ENCODE data around the gene ARHGEF2.
"Not testable (repeated sequence)": the region's sequence is repeated elsewhere in the genome, so short reads cannot be mapped to it uniquely, and the experiment has no call there.

Gene ARHGEF2

GRCh38 chr1:155996166-155996565 is 17.8 kb upstream of the ARHGEF2 start:
- no peak overlapping the region for H3K4me3 ChIP-seq (ENCODE audit: insufficient read depth, low read depth, low read length, poor library complexity, severe bottlenecking)
- no peak for DNase-seq
- no peaks in the 10 kb centered on the region for H3K36me3 ChIP-seq (ENCODE audit: control insufficient read depth, insufficient read depth, low read length)
- no peak overlapping the region for H3K27ac ChIP-seq (ENCODE audit: insufficient read depth, low read length, poor library complexity, severe bottlenecking)
- H3K9me3 ChIP-seq (ENCODE audit: control insufficient read depth, low read length): no peaks in the 10 kb centered on the region
- H3K27me3 ChIP-seq (replicated peaks; ENCODE audit: control insufficient read depth, insufficient read depth, low read length, poor library complexity, severe bottlenecking): no peaks in the 10 kb centered on the region
- no peaks in the 10 kb centered on the region for H3K4me1 ChIP-seq (ENCODE audit: control insufficient read depth, insufficient read depth, low read length, poor library complexity, severe bottlenecking)

GRCh38 chr1:155993595-155993994 is 15.2 kb upstream of the ARHGEF2 start:
- H3K4me3 ChIP-seq (ENCODE audit: insufficient read depth, low read depth, low read length, poor library complexity, severe bottlenecking): no peak overlapping the region
- no peaks in the 10 kb centered on the region for H3K27me3 ChIP-seq (replicated peaks; ENCODE audit: control insufficient read depth, insufficient read depth, low read length, poor library complexity, severe bottlenecking)
- peaks cover 9% of the 10 kb centered on the region for H3K4me1 ChIP-seq (ENCODE audit: control insufficient read depth, insufficient read depth, low read length, poor library complexity, severe bottlenecking)
- H3K9me3 ChIP-seq (ENCODE audit: control insufficient read depth, low read length): no peaks in the 10 kb centered on the region
- no peak overlapping the region for H3K27ac ChIP-seq (ENCODE audit: insufficient read depth, low read length, poor library complexity, severe bottlenecking)
- no peaks in the 10 kb centered on the region for H3K36me3 ChIP-seq (ENCODE audit: control insufficient read depth, insufficient read depth, low read length)
- DNase-seq: no peak

GRCh38 chr1:155990005-155990739 is 11.8 kb upstream of the ARHGEF2 start:
- Histone ChIP-seq H3K36me3 (ENCODE audit: control insufficient read depth, insufficient read depth, low read length) (no peaks in the 10 kb centered on the region), H3K27me3 (replicated peaks; ENCODE audit: control insufficient read depth, insufficient read depth, low read length, poor library complexity, severe bottlenecking) (no peaks in the 10 kb centered on the region), H3K4me3 (ENCODE audit: insufficient read depth, low read depth, low read length, poor library complexity, severe bottlenecking) (no peak overlapping the region), H3K9me3 (ENCODE audit: control insufficient read depth, low read length) (no peaks in the 10 kb centered on the region), H3K4me1 (ENCODE audit: control insufficient read depth, insufficient read depth, low read length, poor library complexity, severe bottlenecking) (peaks cover 9% of the 10 kb centered on the region), H3K27ac (ENCODE audit: insufficient read depth, low read length, poor library complexity, severe bottlenecking) (no peak overlapping the region)
- no peak for DNase-seq

- H3K4me1 ChIP-seq (ENCODE audit: control insufficient read depth, insufficient read depth, low read length, poor library complexity, severe bottlenecking): peaks cover 9% of the 10 kb centered on the region
- DNase-seq: peak; percentile 61 to 68 (median 62)
- H3K4me3 ChIP-seq (ENCODE audit: insufficient read depth, low read depth, low read length, poor library complexity, severe bottlenecking): no peak overlapping the region
- H3K9me3 ChIP-seq (ENCODE audit: control insufficient read depth, low read length): no peaks in the 10 kb centered on the region
- H3K27me3 ChIP-seq (replicated peaks; ENCODE audit: control insufficient read depth, insufficient read depth, low read length, poor library complexity, severe bottlenecking): no peaks in the 10 kb centered on the region
- H3K27ac ChIP-seq (ENCODE audit: insufficient read depth, low read length, poor library complexity, severe bottlenecking): no peak overlapping the region
- H3K36me3 ChIP-seq (ENCODE audit: control insufficient read depth, insufficient read depth, low read length): no peaks in the 10 kb centered on the region
These were observed 11.1 kb upstream of the ARHGEF2 start for GRCh38 chr1:155989242-155990004.

- not testable (repeated sequence) for H3K9me3 ChIP-seq (ENCODE audit: control insufficient read depth, low read length); DNase-seq; H3K4me3 ChIP-seq (ENCODE audit: insufficient read depth, low read depth, low read length, poor library complexity, severe bottlenecking); H3K27ac ChIP-seq (ENCODE audit: insufficient read depth, low read length, poor library complexity, severe bottlenecking); H3K27me3 ChIP-seq (replicated peaks; ENCODE audit: control insufficient read depth, insufficient read depth, low read length, poor library complexity, severe bottlenecking); H3K36me3 ChIP-seq (ENCODE audit: control insufficient read depth, insufficient read depth, low read length)
- H3K4me1 ChIP-seq (ENCODE audit: control insufficient read depth, insufficient read depth, low read length, poor library complexity, severe bottlenecking): peaks cover 34% of the 10 kb centered on the region
These were observed 6.7 kb upstream of the ARHGEF2 start for GRCh38 chr1:155984903-155985645.

- DNase-seq: no peak
- Histone ChIP-seq H3K9me3 (ENCODE audit: control insufficient read depth, low read length) (no peaks in the 10 kb centered on the region), H3K36me3 (ENCODE audit: control insufficient read depth, insufficient read depth, low read length) (no peaks in the 10 kb centered on the region), H3K27me3 (replicated peaks; ENCODE audit: control insufficient read depth, insufficient read depth, low read length, poor library complexity, severe bottlenecking) (no peaks in the 10 kb centered on the region), H3K4me1 (ENCODE audit: control insufficient read depth, insufficient read depth, low read length, poor library complexity, severe bottlenecking) (peaks cover 36% of the 10 kb centered on the region), H3K4me3 (ENCODE audit: insufficient read depth, low read depth, low read length, poor library complexity, severe bottlenecking) (no peak overlapping the region), H3K27ac (ENCODE audit: insufficient read depth, low read length, poor library complexity, severe bottlenecking) (no peak overlapping the region)
These were observed 6.0 kb upstream of the ARHGEF2 start for GRCh38 chr1:155984341-155984740.

- Histone ChIP-seq H3K4me1 (ENCODE audit: control insufficient read depth, insufficient read depth, low read length, poor library complexity, severe bottlenecking) (peaks cover 36% of the 10 kb centered on the region), H3K4me3 (ENCODE audit: insufficient read depth, low read depth, low read length, poor library complexity, severe bottlenecking) (no peak overlapping the region), H3K27ac (ENCODE audit: insufficient read depth, low read length, poor library complexity, severe bottlenecking) (no peak overlapping the region), H3K36me3 (ENCODE audit: control insufficient read depth, insufficient read depth, low read length) (no peaks in the 10 kb centered on the region), H3K27me3 (replicated peaks; ENCODE audit: control insufficient read depth, insufficient read depth, low read length, poor library complexity, severe bottlenecking) (no peaks in the 10 kb centered on the region), H3K9me3 (ENCODE audit: control insufficient read depth, low read length) (no peaks in the 10 kb centered on the region)
- no peak for DNase-seq
These were observed 5.1 kb upstream of the ARHGEF2 start for GRCh38 chr1:155983191-155984024.

GRCh38 chr1:155982106-155982505 is 3.8 kb upstream of the ARHGEF2 start:
- Histone ChIP-seq H3K9me3 (ENCODE audit: control insufficient read depth, low read length) (no peaks in the 10 kb centered on the region), H3K36me3 (ENCODE audit: control insufficient read depth, insufficient read depth, low read length) (no peaks in the 10 kb centered on the region), H3K4me1 (ENCODE audit: control insufficient read depth, insufficient read depth, low read length, poor library complexity, severe bottlenecking) (peaks cover 36% of the 10 kb centered on the region), H3K27ac (ENCODE audit: insufficient read depth, low read length, poor library complexity, severe bottlenecking) (peak overlapping the region; percentile 44), H3K27me3 (replicated peaks; ENCODE audit: control insufficient read depth, insufficient read depth, low read length, poor library complexity, severe bottlenecking) (no peaks in the 10 kb centered on the region), H3K4me3 (ENCODE audit: insufficient read depth, low read depth, low read length, poor library complexity, severe bottlenecking) (no peak overlapping the region)
- no peak for DNase-seq

- H3K4me3 ChIP-seq (ENCODE audit: insufficient read depth, low read depth, low read length, poor library complexity, severe bottlenecking): no peak overlapping the region
- no peaks in the 10 kb centered on the region for H3K36me3 ChIP-seq (ENCODE audit: control insufficient read depth, insufficient read depth, low read length)
- H3K4me1 ChIP-seq (ENCODE audit: control insufficient read depth, insufficient read depth, low read length, poor library complexity, severe bottlenecking): peaks cover 36% of the 10 kb centered on the region
- no peaks in the 10 kb centered on the region for H3K9me3 ChIP-seq (ENCODE audit: control insufficient read depth, low read length)
- no peak for DNase-seq
- no peaks in the 10 kb centered on the region for H3K27me3 ChIP-seq (replicated peaks; ENCODE audit: control insufficient read depth, insufficient read depth, low read length, poor library complexity, severe bottlenecking)
- peak overlapping the region; percentile 44 for H3K27ac ChIP-seq (ENCODE audit: insufficient read depth, low read length, poor library complexity, severe bottlenecking)
These were observed 3.1 kb upstream of the ARHGEF2 start for GRCh38 chr1:155981266-155982088.
